GM23248 (cell line): ENCODE results near the gene UBE2I. TPM values are rescaled to one million over a fixed set of nuclear protein-coding genes. Genes with fewer than 3 reads are reported as not detected.
A peak's percentile ranks its signal among the peaks of the same experiment; 100 is the strongest.

ENCODE experiments used
- DNase-seq: peaks from one replicate; pipeline ENCODE4 v3.0.0-alpha.2; 2015
- H2AFZ ChIP-seq: fragments of 200-600 bp; sonication (generic); 2 replicates; pipeline ENCODE4 v1.6.1; 2016; ENCODE audit warnings: antibody characterized with exemption
- H3F3A ChIP-seq: fragments of 200-600 bp; sonication (generic); 2 replicates; pipeline ENCODE4 v1.6.1; 2016; ENCODE audit warnings: mild to moderate bottlenecking, antibody characterized with exemption, mixed run types; ENCODE audit not compliant: insufficient read depth
- H3K27ac ChIP-seq: fragments of 200-600 bp; sonication (generic); 2 replicates; pipeline ENCODE4 v1.5.1; 2016; ENCODE audit warnings: mild to moderate bottlenecking
- H3K27me3 ChIP-seq: fragments of 200-600 bp; sonication (generic); replicated peaks from 2 replicates; pipeline ENCODE4 v1.6.1; 2016; ENCODE audit warnings: mild to moderate bottlenecking; ENCODE audit not compliant: insufficient read depth
- H3K36me3 ChIP-seq: fragments of 200-600 bp; sonication (generic); 2 replicates; pipeline ENCODE4 v1.6.1; 2016; ENCODE audit warnings: low read depth, mild to moderate bottlenecking
- H3K4me1 ChIP-seq: fragments of 200-600 bp; sonication (generic); 2 replicates; pipeline ENCODE4 v1.6.1; 2016; ENCODE audit warnings: mild to moderate bottlenecking; ENCODE audit not compliant: insufficient read depth
- H3K4me2 ChIP-seq: fragments of 200-600 bp; sonication (generic); one replicate; pipeline ENCODE4 v1.6.1; 2016; ENCODE audit warnings: mild to moderate bottlenecking; ENCODE audit not compliant: unreplicated experiment
- H3K4me3 ChIP-seq: fragments of 200-600 bp; sonication (generic); 2 replicates; pipeline ENCODE4 v1.5.1; 2016; ENCODE audit warnings: mild to moderate bottlenecking
- H3K79me2 ChIP-seq: fragments of 200-600 bp; sonication (generic); 2 replicates; pipeline ENCODE4 v1.6.1; 2016; ENCODE audit warnings: mild to moderate bottlenecking; ENCODE audit not compliant: insufficient read depth
- H3K9ac ChIP-seq: fragments of 200-600 bp; sonication (generic); 2 replicates; pipeline ENCODE4 v1.6.1; 2016; ENCODE audit warnings: mild to moderate bottlenecking
- H3K9me2 ChIP-seq: fragments of 200-600 bp; sonication (generic); 2 replicates; pipeline ENCODE4 v1.6.1; 2016; ENCODE audit warnings: mixed run types, mild to moderate bottlenecking, moderate library complexity; ENCODE audit not compliant: insufficient read depth
- H3K9me3 ChIP-seq: fragments of 200-600 bp; sonication (generic); one replicate; pipeline ENCODE4 v1.6.1; 2017; ENCODE audit warnings: low read depth
- H4K20me1 ChIP-seq: fragments of 200-600 bp; sonication (generic); 2 replicates; pipeline ENCODE4 v1.6.0; 2016; ENCODE audit not compliant: insufficient read depth
- EZH2 ChIP-seq: fragments of 200-600 bp; sonication (generic); IDR thresholded peaks from 2 replicates; pipeline ENCODE4 v1.6.1; 2018; ENCODE audit warnings: antibody characterized with exemption, mild to moderate bottlenecking; ENCODE audit not compliant: insufficient read depth, poor library complexity, severe bottlenecking
- EZH2phosphoT487 ChIP-seq: fragments of 200-600 bp; sonication (generic); IDR thresholded peaks from 2 replicates; pipeline ENCODE4 v1.6.1; 2018; ENCODE audit warnings: antibody characterized with exemption, moderate library complexity, mild to moderate bottlenecking, low read depth; ENCODE audit not compliant: insufficient read depth
- WGBS, 2 experiments: methylation state at CpG; one replicate each; pipeline ENCODE4 v1.1.6; 2015 to 2017; ENCODE audit warnings: low lambda C conversion rate in 2 of 2, low coverage in 1 of 2; ENCODE audit errors: missing lambda C conversion rate in 2 of 2; 5-methylcytosine and 5-hydroxymethylcytosine counted together
- in situ Hi-C: fragments of 300-500 bp; cut with MboI; formaldehyde crosslinking; loops from 2 replicates; pipeline ENCODE4 v1.15.0; 2020
- polyA plus RNA-seq: library from polyadenylated mRNA; unstranded; fragments of >200 nt; fragmentation: Nextera tagmentation; extraction: Ambion mirVana; gene quantifications from 2 replicates; pipeline ENCODE4 v1.2.1, GENCODE V29; 2016
- total RNA-seq: library from RNA; depleted of rRNA; stranded (reverse); fragments of >200 nt; shearing (Covaris generic); gene quantifications from 2 replicates; pipeline ENCODE4 v1.2.3, GENCODE V29; 2014

The UBE2I gene
- total and polyA plus RNA-seq, 2 experiments from 2014 or later: 77.7 to 134 TPM

GRCh38 chr16:1363501-1364041 is 54.1 kb downstream of the UBE2I start:
- Histone ChIP-seq H3K27me3 (no peaks in the 10 kb centered on the region), H4K20me1 (no peaks in the 10 kb centered on the region), H3F3A (no peaks in the 10 kb centered on the region), H3K9me2 (no peaks in the 10 kb centered on the region), H2AFZ (no peak overlapping the region), H3K9ac (no peak overlapping the region), H3K4me3 (no peak overlapping the region), H3K9me3 (no peaks in the 10 kb centered on the region), H3K4me2 (no peak overlapping the region), H3K79me2 (peaks cover 53% of the 10 kb centered on the region), H3K36me3 (peaks cover 14% of the 10 kb centered on the region), H3K4me1 (no peaks in the 10 kb centered on the region), H3K27ac (no peak overlapping the region)
- DNase-seq: peak; percentile 67
- TF ChIP-seq EZH2phosphoT487 (no peak), EZH2 (no peak)
- in situ Hi-C loops: no loop called here
- 67 to 71% methylated on average over 18 of the region's 18 CpGs for WGBS, 2 experiments

- 86 to 88% methylated on average over 21 to 22 of the region's 22 CpGs for WGBS, 2 experiments
- Histone ChIP-seq H3K9me2 (no peaks in the 10 kb centered on the region), H3K4me2 (no peak overlapping the region), H3F3A (no peaks in the 10 kb centered on the region), H3K9me3 (no peaks in the 10 kb centered on the region), H3K36me3 (peaks cover 14% of the 10 kb centered on the region), H3K79me2 (peaks cover 44% of the 10 kb centered on the region), H3K27ac (no peak overlapping the region), H2AFZ (no peak overlapping the region), H3K27me3 (no peaks in the 10 kb centered on the region), H3K4me1 (no peaks in the 10 kb centered on the region), H3K9ac (no peak overlapping the region), H3K4me3 (no peak overlapping the region), H4K20me1 (no peaks in the 10 kb centered on the region)
- TF ChIP-seq EZH2phosphoT487 (no peak), EZH2 (no peak)
- no peak for DNase-seq
- in situ Hi-C loops: no loop called here
Measured at GRCh38 chr16:1364510-1364909, 55.1 kb downstream of the UBE2I start.

GRCh38 chr16:1366060-1366711 is 56.8 kb downstream of the UBE2I start:
- Histone ChIP-seq H3K4me1 (no peaks in the 10 kb centered on the region), H3K27ac (no peak overlapping the region), H3K4me2 (no peak overlapping the region), H3K9me2 (no peaks in the 10 kb centered on the region), H2AFZ (no peak overlapping the region), H3K79me2 (peaks cover 27% of the 10 kb centered on the region), H3K27me3 (no peaks in the 10 kb centered on the region), H3F3A (no peaks in the 10 kb centered on the region), H3K9me3 (no peaks in the 10 kb centered on the region), H4K20me1 (no peaks in the 10 kb centered on the region), H3K36me3 (peaks cover 14% of the 10 kb centered on the region), H3K4me3 (no peak overlapping the region), H3K9ac (no peak overlapping the region)
- WGBS, 2 experiments: 91% methylated on average over 29 of the region's 29 CpGs
- no peak for DNase-seq
- in situ Hi-C loops: no loop called here
- TF ChIP-seq EZH2phosphoT487: no peak
- TF ChIP-seq EZH2: no peak

- H3K27me3 ChIP-seq: no peaks in the 10 kb centered on the region
- peaks cover 21% of the 10 kb centered on the region for H3K79me2 ChIP-seq
- no peaks in the 10 kb centered on the region for H4K20me1 ChIP-seq
- DNase-seq: no peak
- in situ Hi-C loops: no loop called here
- H3K4me2 ChIP-seq: no peak overlapping the region
- no peaks in the 10 kb centered on the region for H3F3A ChIP-seq
- H3K9me2 ChIP-seq: no peaks in the 10 kb centered on the region
- no peak overlapping the region for H2AFZ ChIP-seq
- H3K36me3 ChIP-seq: peaks cover 14% of the 10 kb centered on the region
- H3K9ac ChIP-seq: no peak overlapping the region
- WGBS, 2 experiments: 93 to 94% methylated on average over 16 to 18 of the region's 24 CpGs
- H3K4me3 ChIP-seq: no peak overlapping the region
- TF ChIP-seq EZH2 (no peak), EZH2phosphoT487 (no peak)
- H3K27ac ChIP-seq: no peak overlapping the region
- no peaks in the 10 kb centered on the region for H3K9me3 ChIP-seq
- H3K4me1 ChIP-seq: no peaks in the 10 kb centered on the region
Measured at GRCh38 chr16:1366712-1367299, 57.4 kb downstream of the UBE2I start.
